NB4 (cell line): ENCODE results near the gene TGFBR3.

Experiments used
- CTCF ChIP-seq: IDR thresholded peaks from one replicate; pipeline ENCODE4 v1.5.1; 2012; ENCODE audit warnings: low read depth, low read length
- MAX ChIP-seq: IDR thresholded peaks from 2 replicates; pipeline ENCODE4 v1.6.1; 2011; ENCODE audit warnings: low read depth, low read length
- MYC ChIP-seq: IDR thresholded peaks from 2 replicates; pipeline ENCODE4 v1.6.1; 2011; ENCODE audit warnings: low read depth, low read length
- POLR2A ChIP-seq: IDR thresholded peaks from 2 replicates; pipeline ENCODE4 v1.6.1; 2011; ENCODE audit warnings: mild to moderate bottlenecking; ENCODE audit not compliant: insufficient read length; ENCODE audit errors: extremely low read depth

GRCh38 chr1:91792489-91793071, 93.4 kb downstream of the TGFBR3 start:
- TF ChIP-seq POLR2A, result no peak
- no peak for TF ChIP-seq MAX
- TF ChIP-seq CTCF, result no peak
- no peak for TF ChIP-seq MYC
